Measurements from ENCODE around the gene THSD1.

- no peak for TF ChIP-seq CTCF (IDR thresholded peaks at IDR 0.05)
- TF ChIP-seq EZH2 (IDR thresholded peaks at IDR 0.05; ENCODE audit: borderline replicate concordance, insufficient read depth, low read depth, low read length, poor library complexity, severe bottlenecking): no peak
Observed at GRCh38 chr13:52399708-52400107, 6.3 kb downstream of the THSD1 start.

All from B cell (primary cell).